ENCODE data around the gene CNTNAP5. TPM values are rescaled to one million over a fixed set of nuclear protein-coding genes. Genes with fewer than 3 reads are reported as not detected.

Gene CNTNAP5
- total and polyA plus RNA-seq, 8 donors, result 0.03 to 0.29 (median 0.10) TPM; not detected in 4

DNA sequence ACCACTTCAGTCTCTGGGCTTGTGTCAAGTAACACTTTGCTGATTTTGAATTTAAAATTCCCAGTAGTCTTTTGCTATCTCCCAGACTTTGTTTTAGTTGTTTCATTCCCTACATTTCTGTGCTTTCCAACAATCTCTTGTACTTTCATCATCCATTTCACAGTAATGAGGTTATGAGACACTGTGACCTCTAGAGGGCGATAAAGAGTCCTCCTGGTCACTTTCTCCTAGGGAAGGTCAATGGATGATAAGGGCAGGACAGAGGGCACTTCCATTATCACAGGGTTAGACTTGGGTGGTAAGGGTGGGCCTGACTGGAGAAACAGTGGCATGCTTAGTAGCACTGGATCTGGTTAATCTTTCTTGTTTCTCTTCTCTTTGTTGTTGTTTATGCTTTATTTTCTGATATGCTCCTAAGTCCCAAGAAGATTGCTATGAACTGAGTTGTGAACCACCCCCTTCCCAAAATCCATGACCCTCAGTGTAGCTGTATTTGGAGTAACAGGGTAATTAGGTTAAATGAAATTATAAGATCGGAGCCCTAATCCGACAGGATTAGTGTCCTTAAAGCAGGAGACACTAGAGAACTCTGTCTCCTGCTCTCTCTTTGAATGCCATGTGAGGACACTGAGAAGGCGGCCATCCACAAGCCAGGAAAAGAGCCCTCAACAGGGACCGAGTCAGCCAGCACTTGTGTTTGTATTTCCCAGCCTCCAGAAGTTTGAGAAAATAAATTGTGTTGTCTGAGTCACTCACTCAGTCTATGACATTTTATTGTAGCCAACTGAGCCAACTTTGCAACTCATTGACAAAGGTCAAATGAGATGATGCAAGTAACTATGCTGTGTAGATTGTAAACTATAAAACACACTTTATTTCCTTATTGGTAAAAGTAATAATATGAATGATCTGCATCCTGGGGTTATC, 779.2 kb downstream of the CNTNAP5 start:
- no peak for DNase-seq
- ATAC-seq, result peak; percentile 77
- intact Hi-C loops (cut with DNase I), result no loop called here
- H3K36me3 ChIP-seq, result no peaks in the 10 kb centered on the region
- no peaks in the 10 kb centered on the region for H3K9me3 ChIP-seq
- H3K27ac ChIP-seq, result no peak overlapping the region
- H3K27me3 ChIP-seq, result no peaks in the 10 kb centered on the region
- H3K4me3 ChIP-seq, result no peak overlapping the region
- TF ChIP-seq, protein P1, sequence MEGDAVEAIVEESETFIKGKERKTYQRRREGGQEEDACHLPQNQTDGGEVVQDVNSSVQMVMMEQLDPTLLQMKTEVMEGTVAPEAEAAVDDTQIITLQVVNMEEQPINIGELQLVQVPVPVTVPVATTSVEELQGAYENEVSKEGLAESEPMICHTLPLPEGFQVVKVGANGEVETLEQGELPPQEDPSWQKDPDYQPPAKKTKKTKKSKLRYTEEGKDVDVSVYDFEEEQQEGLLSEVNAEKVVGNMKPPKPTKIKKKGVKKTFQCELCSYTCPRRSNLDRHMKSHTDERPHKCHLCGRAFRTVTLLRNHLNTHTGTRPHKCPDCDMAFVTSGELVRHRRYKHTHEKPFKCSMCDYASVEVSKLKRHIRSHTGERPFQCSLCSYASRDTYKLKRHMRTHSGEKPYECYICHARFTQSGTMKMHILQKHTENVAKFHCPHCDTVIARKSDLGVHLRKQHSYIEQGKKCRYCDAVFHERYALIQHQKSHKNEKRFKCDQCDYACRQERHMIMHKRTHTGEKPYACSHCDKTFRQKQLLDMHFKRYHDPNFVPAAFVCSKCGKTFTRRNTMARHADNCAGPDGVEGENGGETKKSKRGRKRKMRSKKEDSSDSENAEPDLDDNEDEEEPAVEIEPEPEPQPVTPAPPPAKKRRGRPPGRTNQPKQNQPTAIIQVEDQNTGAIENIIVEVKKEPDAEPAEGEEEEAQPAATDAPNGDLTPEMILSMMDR (IDR thresholded peaks at IDR 0.05), result peak; percentile 39 to 43
- H3K4me1 ChIP-seq, result no peaks in the 10 kb centered on the region

DNA sequence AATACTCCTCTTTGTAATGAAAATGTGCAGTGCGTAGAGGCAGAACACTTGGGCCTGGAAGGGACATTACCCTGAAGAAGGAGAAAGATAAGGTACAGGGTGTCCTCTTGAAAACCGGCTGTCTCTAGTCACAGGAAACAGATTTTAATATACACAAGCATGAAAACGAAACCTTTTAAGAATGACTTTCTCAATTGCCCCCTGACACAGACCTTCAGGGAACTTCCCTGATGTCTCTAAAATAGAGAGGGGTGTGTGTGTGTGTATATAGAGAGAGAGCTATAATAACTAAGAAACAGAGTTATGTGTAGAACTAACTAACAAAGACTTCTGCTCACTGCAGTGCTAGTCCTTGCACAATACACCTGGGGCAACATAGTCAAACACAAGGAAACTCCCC, 780.0 kb downstream of the CNTNAP5 start:
- Histone ChIP-seq H3K4me1 (no peaks in the 10 kb centered on the region), H3K27ac (no peak overlapping the region), H3K36me3 (no peaks in the 10 kb centered on the region), H3K4me3 (no peak overlapping the region), H3K9me3 (no peaks in the 10 kb centered on the region), H3K27me3 (no peaks in the 10 kb centered on the region)
- TF ChIP-seq, protein P1 (IDR thresholded peaks at IDR 0.05), result no peak
- intact Hi-C loops (cut with DNase I), result no loop called here
- DNase-seq, result no peak
- ATAC-seq, result no peak

DNA sequence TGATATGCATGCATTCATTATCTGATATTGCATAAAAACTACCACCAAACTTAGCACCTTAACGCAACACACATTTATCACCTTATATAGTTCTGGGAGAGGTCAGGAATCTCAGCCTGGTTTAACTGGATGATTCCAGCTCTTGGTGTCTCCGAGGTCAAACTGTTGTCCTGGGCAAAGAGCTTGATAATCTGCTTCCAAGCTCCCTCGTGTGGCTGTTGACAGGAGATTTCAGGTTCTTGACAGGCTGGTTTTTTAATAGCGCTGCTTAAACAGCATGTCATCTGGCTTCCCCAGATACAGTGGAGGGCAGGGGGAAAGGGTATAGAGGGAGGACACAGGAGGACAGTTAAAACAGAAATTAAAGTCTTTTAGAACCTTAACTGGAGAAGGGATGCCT, 785.0 kb downstream of the CNTNAP5 start:
- Histone ChIP-seq H3K36me3 (no peaks in the 10 kb centered on the region), H3K4me3 (no peak overlapping the region), H3K9me3 (no peaks in the 10 kb centered on the region), H3K27ac (no peak overlapping the region), H3K4me1 (no peaks in the 10 kb centered on the region), H3K27me3 (no peaks in the 10 kb centered on the region)
- intact Hi-C loops (cut with DNase I), result no loop called here
- TF ChIP-seq, protein P1 (IDR thresholded peaks at IDR 0.05), result no peak
- no peak for DNase-seq
- peak; percentile 65 for ATAC-seq

DNA sequence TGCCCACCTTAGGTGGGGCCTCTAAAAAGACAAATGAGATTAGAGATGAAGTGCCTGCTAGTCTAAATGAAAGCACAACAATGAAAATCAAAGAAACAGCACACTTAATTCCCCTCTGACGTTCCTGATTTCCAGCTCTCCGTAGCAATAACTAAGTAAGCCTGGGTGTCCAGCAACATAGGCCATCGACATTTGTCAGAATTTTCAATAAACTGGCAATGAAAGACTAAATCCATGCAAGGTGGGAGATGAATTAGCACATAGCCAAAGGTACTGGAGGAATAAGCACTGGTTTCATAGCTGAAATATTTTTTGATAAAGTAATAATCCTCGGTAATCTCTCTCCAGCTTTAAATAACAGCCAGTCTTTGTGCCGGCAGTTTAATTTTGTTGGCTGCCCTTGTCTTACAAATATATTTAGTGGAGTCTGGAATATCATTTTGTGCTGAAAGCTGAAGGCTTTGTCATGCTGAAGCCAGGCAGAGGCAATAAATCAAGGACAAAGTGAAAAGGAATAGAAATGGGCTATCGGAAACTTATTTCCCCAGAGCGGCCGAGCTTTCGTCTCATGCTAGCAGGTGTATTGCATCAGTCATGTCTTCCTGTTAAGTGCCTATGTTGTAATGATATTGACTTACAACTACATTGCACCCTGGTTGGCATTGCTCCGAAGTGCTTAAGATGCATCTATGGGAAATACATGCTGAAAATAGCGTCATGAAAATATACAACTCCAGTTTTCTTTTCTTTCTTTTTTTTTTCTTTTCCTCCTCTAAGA, 790.1 kb downstream of the CNTNAP5 start:
- DNase-seq (no peak), ATAC-seq (no peak)
- Histone ChIP-seq H3K36me3 (no peaks in the 10 kb centered on the region), H3K4me3 (no peak overlapping the region), H3K27ac (no peak overlapping the region), H3K9me3 (peaks cover 0 to 4% of the 10 kb centered on the region in 2 donors), H3K27me3 (no peaks in the 10 kb centered on the region), H3K4me1 (no peaks in the 10 kb centered on the region)
- intact Hi-C loops (cut with DNase I), result no loop called here
- TF ChIP-seq, protein P1 (IDR thresholded peaks at IDR 0.05), result no peak

DNA sequence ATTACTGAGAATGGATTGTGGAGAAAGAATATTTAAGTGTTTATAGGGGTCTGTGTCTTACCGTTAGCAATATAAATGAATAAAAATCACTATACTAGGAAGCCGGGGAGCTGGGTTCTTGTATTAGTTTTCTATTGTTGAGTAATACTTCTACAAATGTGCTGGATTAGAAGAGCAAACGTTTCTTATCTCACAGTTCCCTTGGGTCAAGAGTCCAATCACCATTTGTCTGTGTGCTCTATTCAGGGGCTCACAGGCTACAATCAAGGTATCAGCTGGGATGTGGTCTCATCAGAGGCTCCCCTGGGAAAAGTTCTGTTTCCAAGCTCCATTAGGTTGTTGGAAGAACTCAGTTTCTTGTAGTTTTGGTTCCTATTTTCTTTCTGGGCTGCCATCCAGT, 790.9 kb downstream of the CNTNAP5 start:
- intact Hi-C loops (cut with DNase I), result no loop called here
- TF ChIP-seq, protein P1 (IDR thresholded peaks at IDR 0.05), result no peak
- Histone ChIP-seq H3K4me1 (no peaks in the 10 kb centered on the region), H3K9me3 (peaks cover 0 to 4% of the 10 kb centered on the region in 2 donors), H3K27ac (no peak overlapping the region), H3K4me3 (no peak overlapping the region), H3K36me3 (no peaks in the 10 kb centered on the region), H3K27me3 (no peaks in the 10 kb centered on the region)
- ATAC-seq, result no peak
- no peak for DNase-seq

Measured in left lung (tissue), 10 donors.